ENCODE results near the gene BTN1A1. TPM values are rescaled to one million over a fixed set of nuclear protein-coding genes. Genes with fewer than 3 reads are reported as not detected.

The BTN1A1 gene
- total RNA-seq, 1 experiment from 2014 or later: 0.10 TPM

DNA sequence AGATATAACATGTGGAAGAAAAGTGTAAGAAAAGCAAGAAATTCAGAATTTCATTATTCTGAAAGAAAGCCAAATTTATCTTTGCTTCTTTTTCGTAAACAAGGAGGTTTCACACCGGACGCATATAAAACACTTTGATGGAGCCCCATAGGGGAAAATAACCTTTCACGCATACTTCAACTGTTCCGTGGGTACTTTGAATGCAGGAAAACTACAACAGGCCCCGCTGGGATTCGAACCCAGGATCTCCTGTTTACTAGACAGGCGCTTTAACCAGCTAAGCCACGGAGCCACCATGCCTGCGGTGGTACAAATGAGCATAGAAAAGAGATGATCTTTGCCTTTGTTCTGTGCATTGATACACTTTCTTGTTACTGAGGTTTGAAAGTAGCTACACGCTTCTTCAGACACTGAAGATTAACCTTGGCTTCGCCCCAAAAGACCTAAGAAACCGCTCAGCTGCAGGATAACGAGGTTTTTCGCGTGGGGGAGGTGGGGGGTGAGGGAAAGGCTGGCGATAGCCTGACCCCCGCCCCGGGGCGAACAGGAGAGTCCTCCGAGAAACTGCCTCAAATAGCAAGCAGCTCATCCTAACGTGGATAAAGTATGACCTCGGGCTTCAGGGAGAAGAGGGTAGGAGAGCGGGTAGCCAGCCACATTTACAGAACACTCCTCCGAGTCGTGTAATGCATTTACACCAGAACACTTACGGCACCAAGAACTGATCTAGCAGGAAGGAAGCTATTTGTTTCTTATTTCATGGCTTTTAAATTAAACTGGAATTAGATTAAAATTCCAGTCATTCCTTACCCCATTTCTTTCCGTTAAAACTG lies 32.8 kb downstream of the BTN1A1 start:
- H3K9me3 ChIP-seq (ENCODE audit: control insufficient read depth, insufficient read depth, low read depth, low read length): no peaks in the 10 kb centered on the region
- no peaks in the 10 kb centered on the region for H3K27me3 ChIP-seq (ENCODE audit: control insufficient read depth, insufficient read depth, low read length)
- intact Hi-C loops (cut with micrococcal nuclease; ENCODE audit: unreplicated experiment): no loop called here
- peaks cover 27% of the 10 kb centered on the region for H3K4me1 ChIP-seq (ENCODE audit: control insufficient read depth, insufficient read depth, low read length)
- ATAC-seq: peak; percentile 77
- ChIA-PET POLR2A (interaction anchor here (0.6 kb wide), 1 partner anchor 599 kb away, joined by 3 read pairs; a partner anchor contains a TSS), CTCF (no interaction called here)
- H3K36me3 ChIP-seq (ENCODE audit: control insufficient read depth, insufficient read depth, low read length): no peaks in the 10 kb centered on the region
- no TSS peak for BruUV-seq (replicated peaks)
- in situ Hi-C loops (cut with HindIII; ENCODE audit: low pct_unique_long_range_greater_than_20kb, low sequenced_read_pairs): no loop called here
- TF ChIP-seq SIN3A (IDR thresholded peaks at IDR 0.05; ENCODE audit: borderline replicate concordance, insufficient read depth, low read depth, low read length) (peak; percentile 42; the same call in 1 of the 2 replicates), POLR2AphosphoS5 (IDR thresholded peaks at IDR 0.05; ENCODE audit: low read depth, low read length) (no peak; the same call in 1 of the 2 replicates), TCF7L2 (IDR thresholded peaks at IDR 0.05; ENCODE audit: low read depth, low read length) (peak; percentile 72)
- TF ChIP-seq, protein P1, sequence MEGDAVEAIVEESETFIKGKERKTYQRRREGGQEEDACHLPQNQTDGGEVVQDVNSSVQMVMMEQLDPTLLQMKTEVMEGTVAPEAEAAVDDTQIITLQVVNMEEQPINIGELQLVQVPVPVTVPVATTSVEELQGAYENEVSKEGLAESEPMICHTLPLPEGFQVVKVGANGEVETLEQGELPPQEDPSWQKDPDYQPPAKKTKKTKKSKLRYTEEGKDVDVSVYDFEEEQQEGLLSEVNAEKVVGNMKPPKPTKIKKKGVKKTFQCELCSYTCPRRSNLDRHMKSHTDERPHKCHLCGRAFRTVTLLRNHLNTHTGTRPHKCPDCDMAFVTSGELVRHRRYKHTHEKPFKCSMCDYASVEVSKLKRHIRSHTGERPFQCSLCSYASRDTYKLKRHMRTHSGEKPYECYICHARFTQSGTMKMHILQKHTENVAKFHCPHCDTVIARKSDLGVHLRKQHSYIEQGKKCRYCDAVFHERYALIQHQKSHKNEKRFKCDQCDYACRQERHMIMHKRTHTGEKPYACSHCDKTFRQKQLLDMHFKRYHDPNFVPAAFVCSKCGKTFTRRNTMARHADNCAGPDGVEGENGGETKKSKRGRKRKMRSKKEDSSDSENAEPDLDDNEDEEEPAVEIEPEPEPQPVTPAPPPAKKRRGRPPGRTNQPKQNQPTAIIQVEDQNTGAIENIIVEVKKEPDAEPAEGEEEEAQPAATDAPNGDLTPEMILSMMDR (IDR thresholded peaks at IDR 0.05): no peak
- TF ChIP-seq, protein P2, sequence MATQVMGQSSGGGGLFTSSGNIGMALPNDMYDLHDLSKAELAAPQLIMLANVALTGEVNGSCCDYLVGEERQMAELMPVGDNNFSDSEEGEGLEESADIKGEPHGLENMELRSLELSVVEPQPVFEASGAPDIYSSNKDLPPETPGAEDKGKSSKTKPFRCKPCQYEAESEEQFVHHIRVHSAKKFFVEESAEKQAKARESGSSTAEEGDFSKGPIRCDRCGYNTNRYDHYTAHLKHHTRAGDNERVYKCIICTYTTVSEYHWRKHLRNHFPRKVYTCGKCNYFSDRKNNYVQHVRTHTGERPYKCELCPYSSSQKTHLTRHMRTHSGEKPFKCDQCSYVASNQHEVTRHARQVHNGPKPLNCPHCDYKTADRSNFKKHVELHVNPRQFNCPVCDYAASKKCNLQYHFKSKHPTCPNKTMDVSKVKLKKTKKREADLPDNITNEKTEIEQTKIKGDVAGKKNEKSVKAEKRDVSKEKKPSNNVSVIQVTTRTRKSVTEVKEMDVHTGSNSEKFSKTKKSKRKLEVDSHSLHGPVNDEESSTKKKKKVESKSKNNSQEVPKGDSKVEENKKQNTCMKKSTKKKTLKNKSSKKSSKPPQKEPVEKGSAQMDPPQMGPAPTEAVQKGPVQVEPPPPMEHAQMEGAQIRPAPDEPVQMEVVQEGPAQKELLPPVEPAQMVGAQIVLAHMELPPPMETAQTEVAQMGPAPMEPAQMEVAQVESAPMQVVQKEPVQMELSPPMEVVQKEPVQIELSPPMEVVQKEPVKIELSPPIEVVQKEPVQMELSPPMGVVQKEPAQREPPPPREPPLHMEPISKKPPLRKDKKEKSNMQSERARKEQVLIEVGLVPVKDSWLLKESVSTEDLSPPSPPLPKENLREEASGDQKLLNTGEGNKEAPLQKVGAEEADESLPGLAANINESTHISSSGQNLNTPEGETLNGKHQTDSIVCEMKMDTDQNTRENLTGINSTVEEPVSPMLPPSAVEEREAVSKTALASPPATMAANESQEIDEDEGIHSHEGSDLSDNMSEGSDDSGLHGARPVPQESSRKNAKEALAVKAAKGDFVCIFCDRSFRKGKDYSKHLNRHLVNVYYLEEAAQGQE (IDR thresholded peaks at IDR 0.05; ENCODE audit: insufficient read depth in 1 of 2, low read depth in 2 of 2, low read length in 1 of 2): no peak
- H3K4me3 ChIP-seq (ENCODE audit: low read depth in 2 of 2, low read length in 2 of 2): peak overlapping the region; percentile 72 to 84
- peak overlapping the region; percentile 82 for H3K27ac ChIP-seq (ENCODE audit: low read length)
- peak; percentile 98 for DNase-seq (ENCODE audit: low read depth, low spot score)

DNA sequence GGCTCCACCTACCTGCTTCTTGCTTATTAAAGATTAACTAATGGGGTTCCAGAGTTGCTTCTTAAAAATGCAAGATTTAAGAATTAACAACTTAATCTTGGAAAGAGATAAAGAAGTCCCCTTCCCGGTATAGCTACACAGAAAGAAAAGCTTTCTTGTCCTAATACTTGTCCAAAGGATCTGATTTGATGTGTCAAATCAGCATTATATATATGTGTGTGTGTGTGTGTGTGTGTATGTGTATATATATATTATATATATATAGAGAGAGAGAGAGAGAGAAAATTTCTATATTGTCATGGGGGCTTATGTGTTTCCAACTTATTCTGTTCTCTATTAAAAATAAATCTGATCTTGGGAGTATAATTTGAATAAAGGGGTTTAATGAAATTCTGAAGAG lies 33.4 kb downstream of the BTN1A1 start:
- CTCF ChIA-PET: no interaction called here
- Histone ChIP-seq H3K9me3 (ENCODE audit: control insufficient read depth, insufficient read depth, low read depth, low read length) (no peaks in the 10 kb centered on the region), H3K27me3 (ENCODE audit: control insufficient read depth, insufficient read depth, low read length) (no peaks in the 10 kb centered on the region), H3K27ac (ENCODE audit: low read length) (peak overlapping the region; percentile 82), H3K36me3 (ENCODE audit: control insufficient read depth, insufficient read depth, low read length) (no peaks in the 10 kb centered on the region; the same call in 1 of the 2 replicates), H3K4me1 (ENCODE audit: control insufficient read depth, insufficient read depth, low read length) (peaks cover 27% of the 10 kb centered on the region), H3K4me3 (ENCODE audit: low read depth in 2 of 2, low read length in 2 of 2) (peak overlapping the region; percentile 72 to 84)
- BruUV-seq (replicated peaks): no TSS peak
- intact Hi-C loops (cut with micrococcal nuclease; ENCODE audit: unreplicated experiment) (no loop called here), in situ Hi-C loops (cut with HindIII; ENCODE audit: low pct_unique_long_range_greater_than_20kb, low sequenced_read_pairs) (no loop called here)
- DNase-seq (ENCODE audit: low read depth, low spot score): no peak
- POLR2A ChIA-PET: interaction anchor here (0.6 kb wide), 1 partner anchor 599 kb away, joined by 3 read pairs; a partner anchor contains a TSS
- ATAC-seq: no peak
- TF ChIP-seq, protein P2 (IDR thresholded peaks at IDR 0.05; ENCODE audit: insufficient read depth in 1 of 2, low read depth in 2 of 2, low read length in 1 of 2): no peak
- TF ChIP-seq, protein P1 (IDR thresholded peaks at IDR 0.05): no peak

Measured in Panc1 (cell line).